GM12878 (cell line): ENCODE results near the gene ITLN1. TPM values are rescaled to one million over a fixed set of nuclear protein-coding genes. Genes with fewer than 3 reads are reported as not detected.

Experiments
- ATAC-seq: fragments of 200-7000 bp; cut with Tn5 transposase; 3 replicates; pipeline ENCODE4 v1.9.1; 2020; ENCODE audit warnings: mild to moderate bottlenecking, moderate library complexity
- BruUV-seq: library from RNA; stranded (reverse); fragments of 400-500 nt; replicated peaks from 2 replicates; lab custom pipeline; 2021; lab: Mats Ljungman, UMichigan
- CTCF ChIA-PET: fragments of 300-600 bp; sonication (Branson Sonifier 250); formaldehyde crosslinking; extraction: SDS; loops from one replicate; lab custom pipeline; 2021; ENCODE audit warnings: inconsistent platforms; lab: Yijun Ruan, JAX
- POLR2A ChIA-PET: fragments of 350-600 bp; formaldehyde crosslinking; extraction: SDS; loops from one replicate; lab custom pipeline; 2021; ENCODE audit warnings: inconsistent platforms; lab: Charles Lee
- RAD21 ChIA-PET: fragments of 300-600 bp; sonication (Branson Sonifier 250); formaldehyde crosslinking; loops from one replicate; lab custom pipeline; 2023; ENCODE audit warnings: antibody characterized with exemption; ENCODE audit not compliant: unreplicated experiment; lab: Charles Lee
- SMC1A ChIA-PET: fragments of 300-600 bp; sonication (Branson Sonifier 250); formaldehyde crosslinking; loops from one replicate; lab custom pipeline; 2023; ENCODE audit not compliant: unreplicated experiment, uncharacterized antibody; lab: Charles Lee
- DNase-seq: peaks from one replicate; pipeline ENCODE4 v3.0.0-alpha.2; 2011; ENCODE audit warnings: low read depth, low spot score
- FAIRE-seq: peaks from 3 replicates; lab custom pipeline; 2011; peaks lifted over from hg19 to GRCh38; lab: Jason Lieb, UNC
- H2AFZ ChIP-seq: 2 replicates; pipeline ENCODE4 v1.6.0; 2011; ENCODE audit warnings: low read depth, low read length, control low read depth; ENCODE audit not compliant: control insufficient read depth
- H3K27ac ChIP-seq: 2 replicates; pipeline ENCODE4 v1.5.1; 2011; ENCODE audit warnings: control low read depth; ENCODE audit not compliant: control insufficient read depth, insufficient read depth
- H3K27me3 ChIP-seq, 2 experiments: replicated peaks in 1 of 2; 2 replicates each; pipeline versions ENCODE4 v1.6.0 to v1.6.1; 2011; ENCODE audit warnings: low read length in 1 of 2; ENCODE audit not compliant: control insufficient read depth in 2 of 2, insufficient read depth in 2 of 2
- H3K36me3 ChIP-seq, 2 experiments: 2 replicates each; pipeline ENCODE4 v1.5.1; 2011; ENCODE audit warnings: low read length in 1 of 2; ENCODE audit not compliant: control insufficient read depth in 2 of 2, insufficient read depth in 2 of 2
- H3K4me1 ChIP-seq: 2 replicates; pipeline ENCODE4 v1.6.1; 2011; ENCODE audit warnings: mild to moderate bottlenecking, low read length, moderate library complexity, mixed read lengths; ENCODE audit not compliant: control insufficient read depth, insufficient read depth
- H3K4me2 ChIP-seq: 2 replicates; pipeline ENCODE4 v1.6.0; 2011; ENCODE audit warnings: control low read depth; ENCODE audit not compliant: control insufficient read depth, insufficient read depth
- H3K4me3 ChIP-seq: fragments of 200-600 bp; sonication (generic); 2 replicates; pipeline ENCODE4 v1.5.1; 2016
- H3K79me2 ChIP-seq: 2 replicates; pipeline ENCODE4 v1.6.0; 2011; ENCODE audit warnings: low read length; ENCODE audit not compliant: control insufficient read depth, insufficient read depth
- H3K9ac ChIP-seq: 2 replicates; pipeline ENCODE4 v1.8.0; 2011; ENCODE audit warnings: low read length, control low read depth, mixed read lengths; ENCODE audit not compliant: control insufficient read depth, insufficient read depth
- H3K9me3 ChIP-seq: replicated peaks from 3 replicates; pipeline ENCODE4 v1.5.1; 2011; ENCODE audit warnings: mild to moderate bottlenecking, low read length; ENCODE audit not compliant: control insufficient read depth, insufficient read depth
- H4K20me1 ChIP-seq: 2 replicates; pipeline ENCODE4 v1.6.0; 2011; ENCODE audit not compliant: control insufficient read depth, insufficient read depth
- CBFB ChIP-seq: IDR thresholded peaks from 2 replicates; pipeline ENCODE4 v1.6.1; 2016; ENCODE audit warnings: antibody characterized with exemption, low read depth
- CREM ChIP-seq: IDR thresholded peaks from 2 replicates; pipeline ENCODE4 v1.6.1; 2014; ENCODE audit warnings: antibody characterized with exemption, low read depth
- MEF2B ChIP-seq: fragments of 450-650 bp; IDR thresholded peaks from 2 replicates; pipeline ENCODE4 v1.6.1; 2018; ENCODE audit warnings: mild to moderate bottlenecking, moderate library complexity; ENCODE audit not compliant: partially characterized antibody, poor library complexity, severe bottlenecking
- MYB ChIP-seq: fragments of 150-350 bp; IDR thresholded peaks from 2 replicates; pipeline ENCODE4 v1.6.1; 2014; ENCODE audit warnings: mild to moderate bottlenecking, low read depth, low read length, borderline replicate concordance
- MYC ChIP-seq: IDR thresholded peaks from 2 replicates; pipeline ENCODE4 v1.6.1; 2011; ENCODE audit warnings: mild to moderate bottlenecking, low read length, moderate library complexity, inconsistent platforms; ENCODE audit not compliant: insufficient read depth, insufficient replicate concordance, insufficient read length, severe bottlenecking
- NR2C2 ChIP-seq: IDR thresholded peaks from 2 replicates; pipeline ENCODE4 v1.6.1; 2011; ENCODE audit warnings: borderline replicate concordance, low read depth; ENCODE audit not compliant: control insufficient read depth, insufficient read length
- NR2F1 ChIP-seq: fragments of 450-650 bp; conservative IDR thresholded peaks from 2 replicates; pipeline ENCODE4 v1.6.1; 2017; ENCODE audit warnings: mild to moderate bottlenecking
- SP1 ChIP-seq: IDR thresholded peaks from one replicate; pipeline ENCODE4 v1.6.1; 2011; ENCODE audit warnings: low read depth, low read length
- SPI1 ChIP-seq: IDR thresholded peaks from 2 replicates; pipeline ENCODE4 v1.6.1; 2011; ENCODE audit warnings: low read depth, mild to moderate bottlenecking, low read length, moderate library complexity, borderline replicate concordance; ENCODE audit not compliant: insufficient read depth
- TBL1XR1 ChIP-seq: IDR thresholded peaks from 2 replicates; pipeline ENCODE4 v1.6.1; 2012; ENCODE audit warnings: low read depth, low read length, improper control_type of control experiment
- ZNF274 ChIP-seq: IDR thresholded peaks from one replicate; pipeline ENCODE4 v1.8.0; 2011; ENCODE audit not compliant: insufficient read length, insufficient read depth
- ZSCAN29 ChIP-seq: fragments of 450-650 bp; IDR thresholded peaks from 2 replicates; pipeline ENCODE4 v1.6.1; 2017; ENCODE audit warnings: mild to moderate bottlenecking, moderate library complexity
- WGBS: methylation state at CpG from one replicate; pipeline ENCODE4 v1.1.6; 2016; ENCODE audit warnings: low lambda C conversion rate; ENCODE audit not compliant: insufficient replicate concordance, insufficient coverage; ENCODE audit errors: missing lambda C conversion rate; 5-methylcytosine and 5-hydroxymethylcytosine counted together
- in situ Hi-C: fragments of 300-500 bp; cut with MboI; formaldehyde crosslinking; loops from 9 replicates; pipeline ENCODE4 v1.14.3; 2018; ENCODE audit warnings: mixed read lengths
- intact Hi-C: fragments of 100-400 bp; cut with micrococcal nuclease; formaldehyde crosslinking; loops from one replicate; pipeline ENCODE4 v1.14.2; 2022; ENCODE audit not compliant: unreplicated experiment
- polyA plus RNA-seq, 11 experiments: library from polyadenylated mRNA; depleted of rRNA in 4 of 11; unstranded in 6 of 11; stranded (reverse) in 5 of 11; fragments of >200 nt; fragmentation: Nextera tagmentation in 4 of 11; fragmentation: Illumina TruSeq in 1 of 11; extraction: Ambion mirVana in 4 of 11; extraction: Trizol in 1 of 11; gene quantifications; 1 replicate in 1 of 11; 2 replicates in 10 of 11; pipeline versions ENCODE4 v1.2.1 to v1.2.3, GENCODE V29; 2011 to 2016; ENCODE audit warnings: inconsistent platforms in 2 of 11, missing spikeins in 2 of 11, low read depth in 1 of 11
- total RNA-seq, 4 experiments: library from RNA; depleted of rRNA in 3 of 4; stranded (reverse); fragments of >200 nt in 3 of 4; fragmentation: Illumina TruSeq in 1 of 4; extraction: Trizol in 1 of 4; gene quantifications; 2 replicates each; pipeline versions ENCODE4 v1.2.1 to v1.2.3, GENCODE V29; 2013 to 2021

The ITLN1 gene
- total and polyA plus RNA-seq, 10 of the 15 experiments (the other 5 are each of a cell fraction or from before 2014, with no cell fraction given), result not detected

DNA sequence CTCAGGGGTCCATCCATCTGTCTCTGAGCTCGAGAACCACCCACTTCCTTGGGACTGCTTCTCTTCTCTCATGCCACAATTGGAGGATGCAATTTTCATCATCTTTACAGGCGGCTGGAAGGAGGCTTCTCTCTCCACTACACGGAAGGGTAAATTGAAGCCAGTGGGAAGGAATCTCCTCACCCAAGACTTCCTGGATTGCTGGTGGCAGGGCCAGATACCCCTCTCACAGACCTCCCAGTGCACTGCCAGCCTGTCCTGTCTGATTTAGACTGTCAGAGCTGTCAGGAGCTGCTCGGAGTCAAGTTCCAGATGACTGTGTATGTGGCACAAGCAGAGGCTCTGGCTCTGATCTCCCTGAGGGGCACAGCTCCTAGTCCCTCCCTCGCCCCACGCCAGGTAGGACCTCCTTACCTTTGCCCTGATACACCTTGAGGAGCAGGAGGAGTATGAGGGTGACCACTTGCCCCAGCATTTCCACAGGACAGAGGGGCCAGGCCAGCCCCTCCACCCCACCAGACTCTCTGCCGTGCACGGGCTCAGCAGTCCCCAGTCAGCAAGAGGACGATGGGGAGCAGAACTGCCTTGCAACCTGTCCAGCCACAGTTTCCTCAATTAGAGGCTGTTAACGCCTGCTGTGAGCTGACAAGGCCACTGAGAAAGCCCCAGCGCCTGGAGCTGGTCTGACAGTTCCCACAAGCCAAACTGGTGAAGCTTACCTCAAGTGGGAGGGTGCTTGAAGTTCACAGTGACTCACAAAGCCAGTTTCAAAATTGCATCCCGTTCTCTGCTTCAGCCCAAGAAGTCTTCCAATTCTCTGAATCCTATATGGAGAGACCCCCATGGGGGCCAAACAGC is 22.5 kb downstream of the ITLN1 start, which contains the start of gene CD244 (continued):
- TF ChIP-seq NR2C2 (no peak), SPI1 (no peak), MYB (no peak), TBL1XR1 (no peak), ZSCAN29 (no peak), CREM (no peak), SP1 (no peak), CBFB (no peak), MYC (no peak), MEF2B (peak; percentile 67)
- TF ChIP-seq, all 136 proteins: peak for 31

DNA sequence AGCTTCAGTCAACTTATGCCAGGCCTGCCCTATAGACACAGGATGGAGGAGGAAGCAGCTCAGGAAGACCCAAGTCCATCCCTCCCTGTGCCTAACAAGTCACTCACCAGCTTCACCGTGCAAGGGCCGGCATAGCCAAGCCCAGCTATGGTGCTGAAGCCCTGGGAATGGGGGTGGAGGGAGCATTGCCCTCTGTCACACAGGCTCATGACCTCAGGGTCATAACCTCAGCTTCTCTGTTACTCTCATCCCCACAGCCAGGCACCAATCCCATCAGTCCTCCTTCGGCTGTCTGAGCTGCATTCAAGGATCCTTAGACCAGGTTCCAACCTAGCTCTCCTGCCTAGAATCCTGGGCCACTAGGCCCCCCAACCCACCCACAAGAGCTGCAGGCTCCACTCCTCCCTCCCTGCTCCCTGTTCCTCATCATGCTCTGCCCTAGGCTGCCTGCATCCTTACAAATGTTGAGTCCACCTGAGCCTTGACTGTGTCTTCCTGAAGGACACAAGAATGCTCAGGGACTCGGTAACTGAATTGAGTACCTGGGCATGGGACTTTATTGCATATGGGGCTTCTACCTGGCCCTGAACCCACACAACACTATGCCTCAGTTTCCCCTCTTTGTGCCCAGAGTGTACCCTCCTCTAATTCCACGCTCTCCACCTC is 24.0 kb downstream of the ITLN1 start:
- Histone ChIP-seq H3K36me3 (no peaks in the 10 kb centered on the region; a peak in 1 of 4 replicates), H3K9me3 (no peaks in the 10 kb centered on the region), H3K27ac (no peak overlapping the region), H3K79me2 (no peaks in the 10 kb centered on the region), H3K9ac (no peak overlapping the region), H3K4me1 (peaks cover 17% of the 10 kb centered on the region), H4K20me1 (no peaks in the 10 kb centered on the region), H3K27me3 (no peaks in the 10 kb centered on the region), H2AFZ (no peak overlapping the region), H3K4me3 (no peak overlapping the region), H3K4me2 (no peak overlapping the region)
- 65% methylated on average over 5 of the region's 5 CpGs for WGBS
- FAIRE-seq (no peak), ATAC-seq (no peak), DNase-seq (no peak)
- intact Hi-C loops (no loop called here), in situ Hi-C loops (no loop called here)
- CTCF ChIA-PET, result interaction anchor here (0.7 to 7.0 kb wide), 13 partner anchors 8 to 294 kb away, joined by 3 to 99 read pairs (median 6); no protein-coding TSS in a partner anchor
- RAD21 ChIA-PET, result interaction anchor here (1.1 to 4.6 kb wide), 10 partner anchors 10 to 93 kb away, joined by 4 to 50 read pairs (median 10); partner anchors contain the start of gene ITLN2
- SMC1A ChIA-PET, result interaction anchor here (0.8 to 13.7 kb wide), 10 partner anchors 10 to 189 kb away, joined by 3 to 229 read pairs (median 8); partner anchors contain the start of gene ITLN2
- TF ChIP-seq NR2F1 (peak; percentile 39; the same call in 1 of the 2 replicates), ZNF274 (no peak)
- no TSS peak for BruUV-seq
- POLR2A ChIA-PET, result interaction anchor here (0.6 to 3.8 kb wide), 6 partner anchors 10 to 105 kb away, joined by 3 to 25 read pairs (median 7); no protein-coding TSS in a partner anchor
